Fibroblast of mammary gland (primary cell): ENCODE measurements around the gene CYB561.
A peak's percentile ranks its signal among the peaks of the same experiment; 100 is the strongest.

ENCODE experiments used
- DNase-seq: peaks from one replicate; pipeline ENCODE4 v3.0.0-alpha.2; 2010; ENCODE audit warnings: low read depth
- H3K4me3 ChIP-seq: 2 replicates; pipeline ENCODE4 v1.5.1; 2011; ENCODE audit warnings: low read depth, mild to moderate bottlenecking, low read length, moderate library complexity; ENCODE audit not compliant: control insufficient read depth
- CTCF ChIP-seq: conservative IDR thresholded peaks from 2 replicates; pipeline ENCODE4 v1.5.1; 2011; ENCODE audit warnings: low read depth, low read length, inconsistent platforms; ENCODE audit not compliant: control insufficient read depth, insufficient read depth

The CYB561 gene

GRCh38 chr17:63387656-63388340 lies 58.3 kb downstream of the CYB561 start:
- DNase-seq: no peak
- no peak overlapping the region for H3K4me3 ChIP-seq
- TF ChIP-seq CTCF: no peak

- TF ChIP-seq CTCF: no peak
- no peak overlapping the region for H3K4me3 ChIP-seq
- DNase-seq: peak; percentile 47
Observed at GRCh38 chr17:63382826-63383225, 63.3 kb downstream of the CYB561 start.
